Body of pancreas (tissue), 4 donors: Measurements from ENCODE around the gene MYOZ2. TPM values are rescaled to one million over a fixed set of nuclear protein-coding genes. Genes with fewer than 3 reads are reported as not detected.
A peak's percentile ranks its signal among the peaks of the same experiment; 100 is the strongest.

Experiments used
- ATAC-seq: fragments of 150-250 bp; one replicate; pipeline ENCODE4 v1.9.1; 2016
- DNase-seq, 4 donors: peaks; one replicate each; pipeline ENCODE4 v3.0.0-alpha.2; 2019
- H3K27ac ChIP-seq, 4 donors: fragments of 200-600 bp; sonication (generic); 1 replicate in 3 of 4; 2 replicates in 1 of 4; pipeline versions ENCODE4 v1.5.1 to v1.6.1; 2016 to 2019; ENCODE audit warnings: mild to moderate bottlenecking in 1 of 4, mixed read lengths in 1 of 4, moderate library complexity in 1 of 4
- H3K27me3 ChIP-seq, 2 donors: fragments of 200-600 bp; sonication (generic); one replicate each; pipeline ENCODE4 v1.6.0; 2016; ENCODE audit warnings: mild to moderate bottlenecking in 1 of 2
- H3K36me3 ChIP-seq, 2 donors: fragments of 200-600 bp; sonication (generic); replicated peaks in 1 of 2; 2 replicates each; pipeline ENCODE4 v1.5.1; 2016; ENCODE audit warnings: low read depth in 2 of 2; ENCODE audit not compliant: insufficient read depth in 1 of 2
- H3K4me1 ChIP-seq: fragments of 200-600 bp; sonication (generic); one replicate; pipeline ENCODE4 v1.6.0; 2016
- H3K4me3 ChIP-seq, 2 donors: fragments of 200-600 bp; sonication (generic); 1 replicate in 1 of 2; 2 replicates in 1 of 2; pipeline ENCODE4 v1.5.1; 2016 to 2019
- H3K9me3 ChIP-seq, 3 donors: fragments of 200-600 bp; sonication (generic); 1 replicate in 2 of 3; 2 replicates in 1 of 3; pipeline ENCODE4 v1.5.1; 2016
- POLR2A ChIP-seq, 3 donors: fragments of 450-650 bp; IDR thresholded peaks; one replicate each; pipeline ENCODE4 v1.6.1; 2016; ENCODE audit warnings: antibody characterized with exemption in 3 of 3, mild to moderate bottlenecking in 2 of 3
- WGBS, 2 donors: methylation state at CpG; one replicate each; pipeline ENCODE4 v1.1.5; 2017; 5-methylcytosine and 5-hydroxymethylcytosine counted together
- intact Hi-C: fragments of 100-400 bp; cut with DNase I; formaldehyde crosslinking; loops from one replicate; pipeline ENCODE4 v1.15.1; 2023
- total RNA-seq, 2 donors: library from RNA; depleted of rRNA; stranded (reverse); fragments of >200 nt; gene quantifications; one replicate each; pipeline ENCODE4 v1.1.0, GENCODE V29; 2016
- TF ChIP-seq, protein P1 (sequence below), 7 experiments: fragments of 450-650 bp in 4 of 7; fragments of 200-600 bp in 3 of 7; sonication (generic) in 3 of 7; IDR thresholded peaks; one replicate each; pipeline ENCODE4 v1.5.1; 2016 to 2019; ENCODE audit warnings: antibody characterized with exemption in 7 of 7

Gene MYOZ2
- total RNA-seq, 2 donors from 2014 or later: not detected

DNA sequence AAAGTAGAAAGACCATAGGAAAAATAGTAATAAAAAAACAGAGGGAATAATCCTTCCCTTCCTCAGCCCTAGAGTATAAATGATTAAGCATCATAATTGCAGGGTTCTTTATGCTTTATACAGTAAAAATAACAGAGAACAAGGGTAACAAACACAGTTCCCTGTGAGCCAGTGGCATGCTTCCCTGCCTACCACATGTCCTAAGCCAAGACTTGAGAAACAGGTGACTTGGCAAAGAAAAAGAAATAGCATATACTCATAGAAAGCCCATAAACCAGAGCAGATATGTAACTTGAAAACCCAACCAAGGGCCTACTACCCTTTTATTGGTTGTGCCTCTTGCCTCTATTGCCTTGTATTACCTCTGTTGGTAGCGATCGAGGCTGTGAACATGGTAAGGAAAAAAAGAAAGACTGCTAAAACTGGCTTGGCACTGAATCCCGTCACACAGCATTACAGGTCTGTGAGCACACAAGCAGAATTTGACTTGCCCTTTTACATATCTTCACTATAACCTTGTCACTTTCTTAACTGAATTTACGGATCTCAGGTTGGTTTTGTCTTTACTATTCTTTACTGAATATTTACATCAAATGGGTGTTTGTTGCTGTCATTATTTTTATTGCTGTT, 30.9 kb upstream of the MYOZ2 start:
- Histone ChIP-seq H3K27me3 (no peaks in the 10 kb centered on the region), H3K27ac (no peak overlapping the region), H3K36me3 (no peaks in the 10 kb centered on the region), H3K4me1 (peaks cover 12% of the 10 kb centered on the region), H3K9me3 (no peaks in the 10 kb centered on the region), H3K4me3 (no peak overlapping the region)
- ATAC-seq (no peak), DNase-seq (no peak)
- WGBS, 2 donors: 72 to 86% methylated on average over 4 of the region's 4 CpGs
- intact Hi-C loops: no loop called here
- no peak for TF ChIP-seq POLR2A (IDR thresholded peaks at IDR 0.05)
- TF ChIP-seq, protein P1, sequence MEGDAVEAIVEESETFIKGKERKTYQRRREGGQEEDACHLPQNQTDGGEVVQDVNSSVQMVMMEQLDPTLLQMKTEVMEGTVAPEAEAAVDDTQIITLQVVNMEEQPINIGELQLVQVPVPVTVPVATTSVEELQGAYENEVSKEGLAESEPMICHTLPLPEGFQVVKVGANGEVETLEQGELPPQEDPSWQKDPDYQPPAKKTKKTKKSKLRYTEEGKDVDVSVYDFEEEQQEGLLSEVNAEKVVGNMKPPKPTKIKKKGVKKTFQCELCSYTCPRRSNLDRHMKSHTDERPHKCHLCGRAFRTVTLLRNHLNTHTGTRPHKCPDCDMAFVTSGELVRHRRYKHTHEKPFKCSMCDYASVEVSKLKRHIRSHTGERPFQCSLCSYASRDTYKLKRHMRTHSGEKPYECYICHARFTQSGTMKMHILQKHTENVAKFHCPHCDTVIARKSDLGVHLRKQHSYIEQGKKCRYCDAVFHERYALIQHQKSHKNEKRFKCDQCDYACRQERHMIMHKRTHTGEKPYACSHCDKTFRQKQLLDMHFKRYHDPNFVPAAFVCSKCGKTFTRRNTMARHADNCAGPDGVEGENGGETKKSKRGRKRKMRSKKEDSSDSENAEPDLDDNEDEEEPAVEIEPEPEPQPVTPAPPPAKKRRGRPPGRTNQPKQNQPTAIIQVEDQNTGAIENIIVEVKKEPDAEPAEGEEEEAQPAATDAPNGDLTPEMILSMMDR (IDR thresholded peaks at IDR 0.05): no peak

DNA sequence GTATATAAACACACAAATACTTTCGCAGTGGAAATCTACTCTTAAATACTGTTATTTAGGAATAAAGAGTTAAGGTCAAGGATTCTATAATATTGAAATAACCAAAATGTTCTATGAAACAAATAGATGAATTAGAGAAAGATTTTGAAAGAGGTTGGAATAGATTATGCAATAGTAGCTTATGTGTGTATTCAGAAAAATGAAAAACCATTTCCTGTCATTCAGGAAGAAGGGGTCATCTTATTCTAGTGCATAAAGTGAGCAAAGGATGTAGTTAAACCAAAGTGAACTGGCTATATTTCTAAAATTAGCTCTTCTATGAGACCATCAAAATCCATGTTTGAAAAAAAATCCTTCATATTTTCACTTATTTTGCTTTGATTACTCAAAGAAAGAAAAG, 30.0 kb upstream of the MYOZ2 start:
- DNase-seq (no peak), ATAC-seq (no peak)
- H3K4me1 ChIP-seq: peaks cover 12% of the 10 kb centered on the region
- H3K27me3 ChIP-seq: no peaks in the 10 kb centered on the region
- H3K36me3 ChIP-seq: no peaks in the 10 kb centered on the region
- peak overlapping the region in 2 of 4 donors; percentile 19 to 50 for H3K27ac ChIP-seq
- H3K9me3 ChIP-seq: no peaks in the 10 kb centered on the region
- WGBS, 2 donors: 83 to 96% methylated on average over 1 of the region's 1 CpG
- H3K4me3 ChIP-seq: no peak overlapping the region
- intact Hi-C loops: no loop called here
- no peak for TF ChIP-seq POLR2A (IDR thresholded peaks at IDR 0.05)
- TF ChIP-seq, protein P1 (IDR thresholded peaks at IDR 0.05): no peak

DNA sequence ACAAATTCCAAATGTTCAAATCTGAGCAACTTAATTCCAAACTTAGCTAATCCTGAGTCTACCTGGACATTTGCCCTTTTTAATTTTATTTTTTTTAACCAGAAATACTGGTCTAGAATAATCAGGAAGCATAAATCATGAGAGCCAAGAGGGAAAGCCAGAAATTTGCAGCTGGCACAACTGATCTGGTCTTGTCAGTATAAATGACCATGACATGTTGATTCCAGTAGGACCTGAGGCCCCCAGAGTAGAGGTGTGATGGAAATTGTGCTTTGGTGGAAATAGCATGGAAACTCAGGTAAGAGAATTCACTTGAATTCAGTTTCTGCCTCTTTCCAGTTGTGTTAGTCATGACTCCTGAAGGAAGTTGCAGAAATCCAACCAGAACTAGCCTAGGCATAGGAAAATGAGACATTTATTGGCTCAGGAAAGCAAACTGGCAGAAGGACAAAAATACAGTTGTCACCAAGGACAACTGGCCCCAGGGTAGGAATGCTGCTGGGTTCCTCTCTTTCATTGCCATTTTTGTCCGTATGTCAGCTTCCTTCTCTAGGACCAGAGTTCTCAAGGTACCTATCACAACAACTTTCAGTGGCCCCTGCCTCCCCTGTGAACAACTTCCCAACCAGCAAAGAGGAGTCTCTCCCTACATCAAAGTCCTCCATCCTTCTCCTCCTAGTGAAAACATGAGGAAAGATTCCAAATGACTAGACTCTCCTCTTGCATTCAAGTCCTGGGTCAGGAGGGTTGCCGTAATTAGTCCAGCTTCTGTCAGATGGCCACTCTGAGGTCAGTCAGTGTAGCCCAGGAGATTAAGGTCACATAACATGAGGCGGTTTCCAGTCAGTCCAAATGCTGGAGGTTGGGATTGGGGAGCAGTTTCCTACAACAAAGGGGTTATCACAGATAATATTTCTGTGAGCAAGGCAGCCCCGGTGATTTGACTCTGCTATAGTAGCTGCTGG, 29.3 kb upstream of the MYOZ2 start:
- DNase-seq (peak in 1 of 4 donors; percentile 26), ATAC-seq (peak; percentile 74)
- intact Hi-C loops: no loop called here
- Histone ChIP-seq H3K4me3 (no peak overlapping the region), H3K9me3 (no peaks in the 10 kb centered on the region), H3K36me3 (no peaks in the 10 kb centered on the region), H3K27me3 (no peaks in the 10 kb centered on the region), H3K27ac (peak overlapping the region in 2 of 4 donors; percentile 19 to 50), H3K4me1 (peaks cover 12% of the 10 kb centered on the region)
- 46 to 50% methylated on average over 4 of the region's 4 CpGs for WGBS, 2 donors
- TF ChIP-seq, protein P1 (IDR thresholded peaks at IDR 0.05): no peak
- no peak for TF ChIP-seq POLR2A (IDR thresholded peaks at IDR 0.05)

DNA sequence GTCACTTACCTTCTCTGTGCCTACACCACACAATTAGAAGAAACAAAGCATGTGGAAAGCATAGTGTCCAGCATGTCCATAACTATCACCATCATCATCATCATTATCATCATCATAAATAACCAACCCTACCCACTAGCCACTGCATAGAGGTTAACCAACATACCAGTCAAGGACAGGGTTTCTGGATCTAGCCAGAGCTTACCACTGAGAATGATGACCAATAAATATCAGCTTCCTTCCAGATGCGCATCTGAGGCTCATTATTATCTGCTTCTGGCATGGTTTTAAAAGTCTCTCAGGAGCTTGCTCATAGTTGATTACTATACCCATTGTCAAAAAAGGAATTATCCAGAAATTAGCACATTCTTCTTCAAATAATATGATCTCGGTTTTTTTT, 25.5 kb upstream of the MYOZ2 start:
- Histone ChIP-seq H3K27ac (no peak overlapping the region), H3K4me3 (no peak overlapping the region), H3K27me3 (no peaks in the 10 kb centered on the region), H3K36me3 (no peaks in the 10 kb centered on the region), H3K9me3 (no peaks in the 10 kb centered on the region), H3K4me1 (peaks cover 25% of the 10 kb centered on the region)
- DNase-seq: no peak
- 89 to 93% methylated on average over 2 of the region's 2 CpGs for WGBS, 2 donors
- intact Hi-C loops: no loop called here
- no peak for TF ChIP-seq POLR2A (IDR thresholded peaks at IDR 0.05)
- TF ChIP-seq, protein P1 (IDR thresholded peaks at IDR 0.05): no peak
- no peak for ATAC-seq
